ENCODE data around the gene CACNA2D3. TPM values are rescaled to one million over a fixed set of nuclear protein-coding genes. Genes with fewer than 3 reads are reported as not detected.

The CACNA2D3 gene
- total RNA-seq (10 to 100 TPM; 12.5 to 43.5 (median 20.4) TPM), polyA plus RNA-seq (10 to 100 TPM in 1 of 2 donors, under 1 TPM in 1; 0.51 to 11.7 TPM)
- long read RNA-seq, donor 1, partial matches to known transcripts = 23 of 51 reads
- long read RNA-seq, donor 1, other reads (novel, unspliced or antisense) = 28 of 51 reads
- long read RNA-seq, donor 2, partial matches to known transcripts = 34 of 70 reads
- long read RNA-seq, donor 2, other reads (novel, unspliced or antisense) = 36 of 70 reads
- long read RNA-seq, donor 3, partial matches to known transcripts = 0 of 2 reads
- long read RNA-seq, donor 3, other reads (novel, unspliced or antisense) = 2 of 2 reads

DNA sequence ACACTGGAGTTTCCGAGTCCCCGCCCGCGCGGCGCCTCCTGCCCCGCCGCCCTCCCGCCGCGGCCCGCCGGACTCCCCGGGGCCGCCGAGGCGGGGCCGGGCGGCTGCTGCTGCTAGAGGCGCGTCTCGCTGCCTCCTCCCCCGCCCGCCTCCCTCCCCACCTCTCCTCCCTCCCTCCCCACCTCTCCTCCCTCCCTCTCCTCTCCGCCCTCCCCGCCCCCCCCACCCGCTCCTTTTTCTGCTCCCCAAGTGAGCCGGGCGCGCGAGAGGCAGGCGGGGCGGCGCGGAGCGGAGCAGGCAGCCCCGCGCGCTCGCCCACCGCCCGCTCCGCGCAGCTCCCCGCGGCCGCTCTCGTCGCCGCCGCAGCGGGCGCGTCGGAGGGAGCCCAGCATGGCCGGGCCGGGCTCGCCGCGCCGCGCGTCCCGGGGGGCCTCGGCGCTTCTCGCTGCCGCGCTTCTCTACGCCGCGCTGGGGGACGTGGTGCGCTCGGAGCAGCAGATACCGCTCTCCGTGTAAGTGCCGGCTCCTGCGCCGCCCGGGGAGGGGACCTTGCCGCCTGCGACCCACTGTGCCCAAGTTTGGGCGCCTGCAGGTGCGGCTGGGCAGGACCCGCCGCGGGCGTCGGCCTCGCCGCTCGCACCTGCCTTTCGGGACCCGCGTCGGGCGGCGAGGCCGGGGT, at the start of gene CACNA2D3:
CACNA2D3 (plus strand) TSS at position 229 of the 679 bp plus-strand sequence.
- WGBS, 2 donors = 1% methylated on average over 43 to 98 of the region's 100 CpGs
- peak; percentile 71 to 87 (median 84) for ATAC-seq
- no peaks in the 10 kb centered on the region for H3K36me3 ChIP-seq
- peak within 1 kb of the TSS; percentile 47 to 77 (median 62) for H3K27ac ChIP-seq
- intact Hi-C loops (cut with DNase I) = loop anchor here in 4 of 10 donors (2.0 to 10.0 kb wide), 3 partner anchors 168 to 236 kb away; no protein-coding TSS in a partner anchor
- peak; percentile 56 to 74 for DNase-seq
- H3K4me1 ChIP-seq = peaks cover 2 to 15% (median 11%) of the 10 kb centered on the region in 9 donors
- TF ChIP-seq, protein P1, sequence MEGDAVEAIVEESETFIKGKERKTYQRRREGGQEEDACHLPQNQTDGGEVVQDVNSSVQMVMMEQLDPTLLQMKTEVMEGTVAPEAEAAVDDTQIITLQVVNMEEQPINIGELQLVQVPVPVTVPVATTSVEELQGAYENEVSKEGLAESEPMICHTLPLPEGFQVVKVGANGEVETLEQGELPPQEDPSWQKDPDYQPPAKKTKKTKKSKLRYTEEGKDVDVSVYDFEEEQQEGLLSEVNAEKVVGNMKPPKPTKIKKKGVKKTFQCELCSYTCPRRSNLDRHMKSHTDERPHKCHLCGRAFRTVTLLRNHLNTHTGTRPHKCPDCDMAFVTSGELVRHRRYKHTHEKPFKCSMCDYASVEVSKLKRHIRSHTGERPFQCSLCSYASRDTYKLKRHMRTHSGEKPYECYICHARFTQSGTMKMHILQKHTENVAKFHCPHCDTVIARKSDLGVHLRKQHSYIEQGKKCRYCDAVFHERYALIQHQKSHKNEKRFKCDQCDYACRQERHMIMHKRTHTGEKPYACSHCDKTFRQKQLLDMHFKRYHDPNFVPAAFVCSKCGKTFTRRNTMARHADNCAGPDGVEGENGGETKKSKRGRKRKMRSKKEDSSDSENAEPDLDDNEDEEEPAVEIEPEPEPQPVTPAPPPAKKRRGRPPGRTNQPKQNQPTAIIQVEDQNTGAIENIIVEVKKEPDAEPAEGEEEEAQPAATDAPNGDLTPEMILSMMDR (IDR thresholded peaks at IDR 0.05) = no peak
- peak within 1 kb of the TSS; percentile 40 to 70 (median 60) for H3K4me3 ChIP-seq
- H3K27me3 ChIP-seq = peaks cover 0 to 71% (median 34%) of the 10 kb centered on the region in 7 donors
- H3K9me3 ChIP-seq = no peaks in the 10 kb centered on the region

DNA sequence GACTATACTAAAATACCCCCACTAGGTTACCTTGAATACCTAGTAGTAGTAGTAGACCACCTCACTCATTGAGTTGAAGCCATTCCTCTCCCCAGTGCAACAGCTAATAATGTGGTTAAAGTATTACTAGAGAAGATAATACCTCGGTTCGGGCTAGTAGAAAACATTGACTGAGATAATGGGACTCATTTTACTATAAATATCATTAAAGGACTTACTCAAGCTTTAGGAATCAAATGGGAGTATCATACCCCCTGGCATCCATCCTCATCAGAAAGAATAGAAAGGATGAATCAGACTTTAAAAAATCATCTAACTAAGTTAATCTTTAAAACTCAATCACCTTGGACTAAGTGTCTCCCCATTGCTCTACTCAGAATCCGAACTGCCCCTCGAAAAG, 49.0 kb upstream of the CACNA2D3 start:
- no peak for DNase-seq
- intact Hi-C loops (cut with DNase I) = no loop called here
- TF ChIP-seq, protein P1 (IDR thresholded peaks at IDR 0.05) = no peak
- 85 to 92% methylated on average over 4 of the region's 4 CpGs for WGBS, 2 donors
- H3K9me3 ChIP-seq = peaks cover 0 to 24% (median 13%) of the 10 kb centered on the region in 11 donors
- no peak overlapping the region for H3K27ac ChIP-seq
- ATAC-seq = no peak
- no peaks in the 10 kb centered on the region for H3K4me1 ChIP-seq
- peaks cover 0 to 6% (median 0%) of the 10 kb centered on the region in 7 donors for H3K27me3 ChIP-seq
- H3K36me3 ChIP-seq = no peaks in the 10 kb centered on the region
- no peak overlapping the region for H3K4me3 ChIP-seq

DNA sequence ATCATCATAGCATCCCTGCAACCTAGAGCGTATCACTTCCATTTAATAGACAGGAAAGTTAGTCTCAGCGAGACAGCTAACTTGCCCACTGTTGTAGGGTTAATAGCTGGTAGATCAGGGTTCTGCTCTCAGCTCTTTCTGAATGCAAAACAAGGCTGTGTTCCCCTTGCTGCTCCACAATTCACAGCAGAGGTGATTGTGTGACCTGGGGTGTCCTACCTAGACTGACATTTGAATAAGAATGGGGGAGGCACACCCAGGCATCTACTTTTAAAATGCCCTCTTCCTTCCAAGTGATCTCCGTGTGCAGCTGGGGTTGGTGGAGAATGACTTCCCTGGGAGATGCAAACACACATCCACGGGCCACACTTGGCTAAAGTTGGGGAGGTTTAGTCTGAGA, 43.0 kb upstream of the CACNA2D3 start:
- Histone ChIP-seq H3K27me3 (peaks cover 0 to 22% (median 7%) of the 10 kb centered on the region in 7 donors), H3K4me3 (no peak overlapping the region), H3K4me1 (no peaks in the 10 kb centered on the region), H3K27ac (no peak overlapping the region), H3K9me3 (no peaks in the 10 kb centered on the region), H3K36me3 (no peaks in the 10 kb centered on the region)
- ATAC-seq = no peak
- TF ChIP-seq, protein P1 (IDR thresholded peaks at IDR 0.05) = no peak
- intact Hi-C loops (cut with DNase I) = no loop called here
- no peak for DNase-seq
- 35 to 44% methylated on average over 4 of the region's 4 CpGs for WGBS, 2 donors

DNA sequence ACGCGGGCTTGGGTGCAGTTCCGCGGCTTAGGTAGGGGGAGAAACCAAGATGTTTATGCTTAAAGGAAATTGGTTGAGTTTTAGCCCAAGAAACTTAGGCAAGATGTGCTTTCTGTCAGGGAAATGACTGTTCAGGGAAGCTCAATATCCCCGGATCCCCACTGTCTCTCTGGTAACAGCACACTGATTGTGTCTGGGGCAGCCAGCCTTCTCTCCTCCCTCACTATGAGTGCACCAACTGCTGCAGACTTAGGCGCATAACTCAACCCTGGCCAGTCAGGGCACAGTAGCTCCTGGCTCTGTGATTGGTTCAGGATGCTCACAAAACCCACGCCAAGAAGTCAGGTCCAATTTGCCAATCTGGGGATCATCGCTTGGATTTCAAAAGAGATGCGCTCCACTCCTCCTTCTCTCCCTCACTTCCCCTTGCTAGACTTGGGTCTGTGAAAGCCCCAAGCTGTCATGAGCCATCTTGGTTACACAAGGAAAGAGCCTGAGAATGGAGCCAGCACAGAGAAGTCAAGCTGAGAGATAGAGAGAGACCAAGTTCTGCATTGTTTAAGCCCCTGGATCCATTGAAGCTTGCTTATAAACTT, 42.5 kb upstream of the CACNA2D3 start:
- TF ChIP-seq, protein P1 (IDR thresholded peaks at IDR 0.05) = no peak
- H3K9me3 ChIP-seq = no peaks in the 10 kb centered on the region
- 57 to 60% methylated on average over 9 of the region's 9 CpGs for WGBS, 2 donors
- H3K27ac ChIP-seq = no peak overlapping the region
- ATAC-seq = no peak
- no peak for DNase-seq
- peaks cover 0 to 23% (median 7%) of the 10 kb centered on the region in 7 donors for H3K27me3 ChIP-seq
- intact Hi-C loops (cut with DNase I) = no loop called here
- no peaks in the 10 kb centered on the region for H3K4me1 ChIP-seq
- H3K36me3 ChIP-seq = no peaks in the 10 kb centered on the region
- no peak overlapping the region for H3K4me3 ChIP-seq
